Measurements from ENCODE around the gene TAPBPL. TPM values are rescaled to one million over a fixed set of nuclear protein-coding genes. Genes with fewer than 3 reads are reported as not detected.

Gene TAPBPL
- total RNA-seq, 2 experiments from 2014 or later: 14.7 to 15.8 TPM

DNA sequence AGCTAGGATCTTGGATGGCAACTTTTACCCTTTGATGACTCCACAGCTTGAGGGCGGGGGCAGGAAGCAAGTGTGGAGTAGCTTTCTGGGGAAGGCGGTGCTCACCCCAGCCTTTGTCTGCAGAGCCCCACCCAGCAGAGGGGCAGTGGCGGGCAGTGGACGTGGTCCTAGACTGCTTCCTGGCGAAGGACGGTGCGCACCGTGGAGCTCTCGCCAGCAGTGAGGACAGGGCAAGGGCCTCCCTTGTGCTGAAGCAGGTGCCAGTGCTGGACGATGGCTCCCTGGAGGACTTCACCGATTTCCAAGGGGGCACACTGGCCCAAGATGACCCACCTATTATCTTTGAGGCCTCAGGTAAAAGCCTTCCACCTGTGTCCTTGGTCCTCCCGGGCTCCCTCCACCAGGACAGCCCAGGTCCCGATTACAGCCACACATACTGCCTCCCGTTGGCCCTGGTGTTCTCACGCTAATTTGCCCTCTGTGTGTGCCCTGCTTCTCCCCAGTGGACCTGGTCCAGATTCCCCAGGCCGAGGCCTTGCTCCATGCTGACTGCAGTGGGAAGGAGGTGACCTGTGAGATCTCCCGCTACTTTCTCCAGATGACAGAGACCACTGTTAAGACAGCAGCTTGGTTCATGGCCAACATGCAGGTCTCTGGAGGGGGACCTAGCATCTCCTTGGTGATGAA, 1.2 kb downstream of the TAPBPL start:
- Histone ChIP-seq H3K4me1 (ENCODE audit: insufficient read depth, low read length) (peaks cover 69% of the 10 kb centered on the region), H3K4me3 (ENCODE audit: low read length) (peak overlapping the region; percentile 97), H3K9me3 (ENCODE audit: control insufficient read depth in 1 of 2, insufficient read depth in 1 of 2, low read length in 2 of 2) (no peaks in the 10 kb centered on the region), H3K27ac (ENCODE audit: low read depth in 1 of 2, low read length in 2 of 2) (peak overlapping the region; percentile 96 to 99), H3K27me3 (ENCODE audit: control insufficient read depth in 1 of 2, insufficient read depth in 2 of 2, low read length in 2 of 2) (no peaks in the 10 kb centered on the region), H3K36me3 (ENCODE audit: insufficient read depth, low read length) (peaks cover 63% of the 10 kb centered on the region)
- TF ChIP-seq, protein P1, sequence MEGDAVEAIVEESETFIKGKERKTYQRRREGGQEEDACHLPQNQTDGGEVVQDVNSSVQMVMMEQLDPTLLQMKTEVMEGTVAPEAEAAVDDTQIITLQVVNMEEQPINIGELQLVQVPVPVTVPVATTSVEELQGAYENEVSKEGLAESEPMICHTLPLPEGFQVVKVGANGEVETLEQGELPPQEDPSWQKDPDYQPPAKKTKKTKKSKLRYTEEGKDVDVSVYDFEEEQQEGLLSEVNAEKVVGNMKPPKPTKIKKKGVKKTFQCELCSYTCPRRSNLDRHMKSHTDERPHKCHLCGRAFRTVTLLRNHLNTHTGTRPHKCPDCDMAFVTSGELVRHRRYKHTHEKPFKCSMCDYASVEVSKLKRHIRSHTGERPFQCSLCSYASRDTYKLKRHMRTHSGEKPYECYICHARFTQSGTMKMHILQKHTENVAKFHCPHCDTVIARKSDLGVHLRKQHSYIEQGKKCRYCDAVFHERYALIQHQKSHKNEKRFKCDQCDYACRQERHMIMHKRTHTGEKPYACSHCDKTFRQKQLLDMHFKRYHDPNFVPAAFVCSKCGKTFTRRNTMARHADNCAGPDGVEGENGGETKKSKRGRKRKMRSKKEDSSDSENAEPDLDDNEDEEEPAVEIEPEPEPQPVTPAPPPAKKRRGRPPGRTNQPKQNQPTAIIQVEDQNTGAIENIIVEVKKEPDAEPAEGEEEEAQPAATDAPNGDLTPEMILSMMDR (IDR thresholded peaks at IDR 0.05): no peak
- Mint-ChIP-seq H3K4me1 (ENCODE audit: low read depth) (peaks cover 71% of the 10 kb centered on the region), H3K4me3 (peak overlapping the region; percentile 94), H3K36me3 (ENCODE audit: low read depth) (peaks cover 84% of the 10 kb centered on the region), H3K27ac (peak overlapping the region; percentile 98), H3K27me3 (no peaks in the 10 kb centered on the region), H3K9me3 (no peaks in the 10 kb centered on the region)
- ChIA-PET POLR2A (interaction anchor here (1.2 to 16.2 kb wide), 10 partner anchors 10 to 130 kb away, joined by 3 to 225 read pairs (median 20); partner anchors contain the start of genes CD27, GAPDH, MRPL51 and VAMP1), CTCF (interaction anchor here (0.9 to 3.8 kb wide), 6 partner anchors 10 to 85 kb away, joined by 3 to 18 read pairs (median 10); partner anchors contain the start of gene VAMP1)
- intact Hi-C loops (cut with DNase I, micrococcal nuclease): loop anchor here in 1 of 2 experiments (1.0 to 2.0 kb wide), 2 partner anchors 9 to 18 kb away; no protein-coding TSS in a partner anchor
- ATAC-seq (ENCODE audit: poor library complexity): no peak
- DNase-seq: peak in 3 of 14 experiments; percentile 46 to 64 (median 56)

DNA sequence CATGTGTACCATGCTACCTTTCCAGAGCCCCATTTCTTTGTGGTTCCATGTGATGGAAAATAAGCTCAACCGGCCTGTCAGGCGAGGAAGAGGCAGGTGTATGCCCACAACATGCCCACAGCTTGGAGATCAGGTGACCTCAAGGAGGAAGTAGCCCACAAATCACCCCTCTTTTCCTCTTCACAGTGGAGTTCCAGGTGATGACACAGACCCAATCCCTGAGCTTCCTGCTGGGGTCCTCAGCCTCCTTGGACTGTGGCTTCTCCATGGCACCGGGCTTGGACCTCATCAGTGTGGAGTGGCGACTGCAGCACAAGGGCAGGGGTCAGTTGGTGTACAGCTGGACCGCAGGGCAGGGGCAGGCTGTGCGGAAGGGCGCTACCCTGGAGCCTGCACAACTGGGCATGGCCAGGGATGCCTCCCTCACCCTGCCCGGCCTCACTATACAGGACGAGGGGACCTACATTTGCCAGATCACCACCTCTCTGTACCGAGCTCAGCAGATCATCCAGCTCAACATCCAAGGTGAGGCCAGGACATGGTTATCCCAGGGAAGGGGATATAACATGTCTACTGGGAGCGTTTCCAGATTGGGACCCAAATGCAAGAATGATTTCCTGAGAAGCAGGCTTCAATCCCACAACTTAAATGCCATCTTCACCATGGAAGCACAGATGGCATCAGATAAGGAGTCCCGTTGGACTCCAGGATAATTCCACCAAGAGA, 5.5 kb downstream of the TAPBPL start:
- DNase-seq (no peak), ATAC-seq (ENCODE audit: poor library complexity) (no peak)
- Mint-ChIP-seq H3K9me3 (no peaks in the 10 kb centered on the region), H3K36me3 (ENCODE audit: low read depth) (peaks cover 93% of the 10 kb centered on the region), H3K4me3 (no peak overlapping the region), H3K4me1 (ENCODE audit: low read depth) (peaks cover 77% of the 10 kb centered on the region), H3K27me3 (no peaks in the 10 kb centered on the region), H3K27ac (peak overlapping the region; percentile 98)
- peaks cover 74% of the 10 kb centered on the region for H3K4me1 ChIP-seq (ENCODE audit: insufficient read depth, low read length)
- TF ChIP-seq, protein P1 (IDR thresholded peaks at IDR 0.05): no peak
- H3K4me3 ChIP-seq (ENCODE audit: low read length): no peak overlapping the region
- CTCF ChIA-PET: interaction anchor here (0.8 to 2.2 kb wide), 3 partner anchors 8 to 90 kb away, joined by 3 to 10 read pairs (median 9); no protein-coding TSS in a partner anchor
- peaks cover 72% of the 10 kb centered on the region for H3K36me3 ChIP-seq (ENCODE audit: insufficient read depth, low read length)
- H3K9me3 ChIP-seq (ENCODE audit: control insufficient read depth in 1 of 2, insufficient read depth in 1 of 2, low read length in 2 of 2): no peaks in the 10 kb centered on the region
- H3K27ac ChIP-seq (ENCODE audit: low read depth in 1 of 2, low read length in 2 of 2): peak overlapping the region; percentile 31 to 45
- no peaks in the 10 kb centered on the region for H3K27me3 ChIP-seq (ENCODE audit: control insufficient read depth in 1 of 2, insufficient read depth in 2 of 2, low read length in 2 of 2)
- intact Hi-C loops (cut with DNase I, micrococcal nuclease): no loop called here
- POLR2A ChIA-PET: interaction anchor here (0.6 to 16.2 kb wide), 7 partner anchors 8 to 36 kb away, joined by 3 to 203 read pairs (median 3); partner anchors contain the start of genes CD27, MRPL51 and VAMP1

DNA sequence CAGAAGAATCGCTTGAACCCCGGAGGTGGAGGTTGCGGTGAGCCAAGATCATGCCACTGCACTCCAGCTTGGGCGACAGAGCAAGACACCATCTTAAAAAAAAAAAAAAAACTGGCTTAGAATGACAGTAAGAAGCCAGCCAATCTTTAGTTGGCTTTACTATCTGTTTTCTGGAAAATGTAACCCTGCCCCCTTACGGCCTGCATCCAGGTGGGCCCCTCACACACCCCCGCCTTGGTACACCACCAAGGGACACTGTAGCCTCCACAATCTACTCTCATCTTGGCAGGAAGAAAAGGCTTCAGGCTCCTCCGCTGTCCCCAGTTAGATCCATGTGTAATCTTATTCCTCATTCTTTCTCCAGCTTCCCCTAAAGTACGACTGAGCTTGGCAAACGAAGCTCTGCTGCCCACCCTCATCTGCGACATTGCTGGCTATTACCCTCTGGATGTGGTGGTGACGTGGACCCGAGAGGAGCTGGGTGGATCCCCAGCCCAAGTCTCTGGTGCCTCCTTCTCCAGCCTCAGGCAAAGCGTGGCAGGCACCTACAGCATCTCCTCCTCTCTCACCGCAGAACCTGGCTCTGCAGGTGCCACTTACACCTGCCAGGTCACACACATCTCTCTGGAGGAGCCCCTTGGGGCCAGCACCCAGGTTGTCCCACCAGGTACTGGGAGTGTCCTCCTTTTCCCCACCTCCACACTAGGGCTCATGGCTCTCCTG, 6.6 kb downstream of the TAPBPL start:
- no peak for ATAC-seq (ENCODE audit: poor library complexity)
- Histone ChIP-seq H3K36me3 (ENCODE audit: insufficient read depth, low read length) (peaks cover 80% of the 10 kb centered on the region), H3K27me3 (ENCODE audit: control insufficient read depth in 1 of 2, insufficient read depth in 2 of 2, low read length in 2 of 2) (no peaks in the 10 kb centered on the region), H3K4me1 (ENCODE audit: insufficient read depth, low read length) (peaks cover 74% of the 10 kb centered on the region), H3K9me3 (ENCODE audit: control insufficient read depth in 1 of 2, insufficient read depth in 1 of 2, low read length in 2 of 2) (no peaks in the 10 kb centered on the region), H3K27ac (ENCODE audit: low read depth in 1 of 2, low read length in 2 of 2) (peak overlapping the region; percentile 5 to 40), H3K4me3 (ENCODE audit: low read length) (no peak overlapping the region)
- Mint-ChIP-seq H3K4me1 (ENCODE audit: low read depth) (peaks cover 77% of the 10 kb centered on the region), H3K36me3 (ENCODE audit: low read depth) (peaks cover 91% of the 10 kb centered on the region), H3K27me3 (no peaks in the 10 kb centered on the region), H3K27ac (peak overlapping the region; percentile 92), H3K4me3 (peak overlapping the region; percentile 44), H3K9me3 (no peaks in the 10 kb centered on the region)
- intact Hi-C loops (cut with DNase I, micrococcal nuclease): no loop called here
- ChIA-PET CTCF (interaction anchor here (0.8 to 1.9 kb wide), 5 partner anchors 14 to 91 kb away, joined by 3 to 9 read pairs (median 6); partner anchors contain the start of gene CD27), POLR2A (interaction anchor here (3.6 to 16.2 kb wide), 2 partner anchors 12 to 15 kb away, joined by 28 to 203 read pairs; partner anchors contain the start of genes CD27 and VAMP1)
- TF ChIP-seq, protein P1 (IDR thresholded peaks at IDR 0.05): no peak
- DNase-seq: no peak

Measured in CD4-positive, alpha-beta T cell (primary cell).